Esophagus squamous epithelium (tissue), 4 donors: ENCODE data around the gene CISD1.

Experiments used
- POLR2A ChIP-seq, 4 donors: fragments of 450-650 bp; IDR thresholded peaks; one replicate each; pipeline ENCODE4 v1.6.1; 2017; ENCODE audit warnings: antibody characterized with exemption in 4 of 4, mild to moderate bottlenecking in 4 of 4, moderate library complexity in 3 of 4
- TF ChIP-seq, protein P1 (sequence below), 6 experiments: fragments of 450-650 bp in 4 of 6; fragments of 200-600 bp in 2 of 6; sonication (generic) in 2 of 6; IDR thresholded peaks; one replicate each; pipeline ENCODE4 v1.5.1; 2016 to 2019; ENCODE audit warnings: antibody characterized with exemption in 6 of 6, mild to moderate bottlenecking in 4 of 6, moderate library complexity in 4 of 6

DNA sequence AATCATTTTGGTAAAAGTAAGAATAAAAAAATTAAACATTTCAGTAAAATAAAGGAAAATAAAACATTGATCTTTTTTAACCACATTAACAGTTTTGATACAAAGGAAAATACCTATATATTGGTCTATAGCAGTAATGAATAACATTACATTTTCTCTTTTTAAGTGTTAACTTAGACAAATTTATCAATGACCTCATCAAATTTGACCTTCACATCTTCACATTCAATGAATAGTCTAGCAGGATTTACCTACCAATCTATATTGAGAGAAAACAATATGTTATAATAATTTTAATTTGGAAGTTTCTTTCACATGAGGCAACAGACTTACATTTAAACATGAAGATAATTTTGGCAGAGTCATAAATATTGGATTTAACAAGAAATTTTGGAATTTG lies 47.9 kb downstream of the CISD1 start:
- TF ChIP-seq POLR2A (IDR thresholded peaks at IDR 0.05), result no peak
- TF ChIP-seq, protein P1, sequence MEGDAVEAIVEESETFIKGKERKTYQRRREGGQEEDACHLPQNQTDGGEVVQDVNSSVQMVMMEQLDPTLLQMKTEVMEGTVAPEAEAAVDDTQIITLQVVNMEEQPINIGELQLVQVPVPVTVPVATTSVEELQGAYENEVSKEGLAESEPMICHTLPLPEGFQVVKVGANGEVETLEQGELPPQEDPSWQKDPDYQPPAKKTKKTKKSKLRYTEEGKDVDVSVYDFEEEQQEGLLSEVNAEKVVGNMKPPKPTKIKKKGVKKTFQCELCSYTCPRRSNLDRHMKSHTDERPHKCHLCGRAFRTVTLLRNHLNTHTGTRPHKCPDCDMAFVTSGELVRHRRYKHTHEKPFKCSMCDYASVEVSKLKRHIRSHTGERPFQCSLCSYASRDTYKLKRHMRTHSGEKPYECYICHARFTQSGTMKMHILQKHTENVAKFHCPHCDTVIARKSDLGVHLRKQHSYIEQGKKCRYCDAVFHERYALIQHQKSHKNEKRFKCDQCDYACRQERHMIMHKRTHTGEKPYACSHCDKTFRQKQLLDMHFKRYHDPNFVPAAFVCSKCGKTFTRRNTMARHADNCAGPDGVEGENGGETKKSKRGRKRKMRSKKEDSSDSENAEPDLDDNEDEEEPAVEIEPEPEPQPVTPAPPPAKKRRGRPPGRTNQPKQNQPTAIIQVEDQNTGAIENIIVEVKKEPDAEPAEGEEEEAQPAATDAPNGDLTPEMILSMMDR (IDR thresholded peaks at IDR 0.05), result no peak
